ENCODE results near the gene COL15A1.

The COL15A1 gene

DNA sequence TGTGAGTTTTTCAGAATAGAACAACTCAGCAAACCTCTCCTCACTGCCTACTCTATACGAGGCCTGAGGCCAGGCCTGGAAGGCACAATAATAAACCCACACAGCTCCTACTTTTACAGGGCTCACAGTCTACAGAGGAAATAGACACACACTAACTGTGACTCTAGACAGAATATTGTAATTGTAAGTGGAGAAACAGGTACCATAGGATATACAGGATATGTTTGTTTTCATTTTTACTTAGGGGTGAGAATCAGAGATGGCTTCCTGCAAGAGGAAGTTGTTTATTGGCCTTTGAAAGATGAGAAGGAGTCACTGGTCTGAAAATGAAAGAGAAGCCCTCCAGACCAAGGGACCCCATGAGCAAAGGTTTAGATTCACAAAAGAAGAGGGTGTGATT lies 125.4 kb downstream of the COL15A1 start:
- TF ChIP-seq CTCF (conservative IDR thresholded peaks at IDR 0.05; ENCODE audit: low read depth, low read length) = no peak
- DNase-seq (ENCODE audit: low read depth) = no peak
- H3K4me3 ChIP-seq (ENCODE audit: low read length) = no peak overlapping the region

- DNase-seq (ENCODE audit: low read depth) = no peak
- no peak for TF ChIP-seq CTCF (conservative IDR thresholded peaks at IDR 0.05; ENCODE audit: low read depth, low read length)
- H3K4me3 ChIP-seq (ENCODE audit: low read length) = no peak overlapping the region
Measured at GRCh38 chr9:99069546-99069945, 125.8 kb downstream of the COL15A1 start.

GRCh38 chr9:99070681-99071080 lies 127.0 kb downstream of the COL15A1 start:
- H3K4me3 ChIP-seq (ENCODE audit: low read length) = no peak overlapping the region
- DNase-seq (ENCODE audit: low read depth) = no peak
- no peak for TF ChIP-seq CTCF (conservative IDR thresholded peaks at IDR 0.05; ENCODE audit: low read depth, low read length)

GRCh38 chr9:99071313-99072039 lies 127.8 kb downstream of the COL15A1 start:
- TF ChIP-seq CTCF (conservative IDR thresholded peaks at IDR 0.05; ENCODE audit: low read depth, low read length) = no peak
- H3K4me3 ChIP-seq (ENCODE audit: low read length) = no peak overlapping the region
- DNase-seq (ENCODE audit: low read depth) = no peak

DNA sequence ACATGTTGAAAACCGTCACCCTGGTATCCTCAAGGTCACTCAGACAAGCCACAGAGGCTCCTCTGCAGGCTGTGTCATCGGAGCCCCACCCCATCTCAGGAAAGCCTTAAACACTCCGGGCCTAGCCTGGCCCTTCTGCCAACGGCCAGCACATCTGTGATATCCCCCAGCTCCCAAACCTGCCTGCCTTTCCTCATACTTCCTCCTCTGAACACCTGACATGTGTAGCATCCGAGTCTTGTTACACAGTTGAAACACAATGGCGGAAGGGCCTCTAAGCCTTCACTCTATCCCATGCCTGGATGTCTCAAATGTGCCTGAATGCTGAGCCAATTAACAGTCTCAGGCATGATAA lies 128.3 kb downstream of the COL15A1 start:
- H3K4me3 ChIP-seq (ENCODE audit: low read length) = no peak overlapping the region
- DNase-seq (ENCODE audit: low read depth) = no peak
- TF ChIP-seq CTCF (conservative IDR thresholded peaks at IDR 0.05; ENCODE audit: low read depth, low read length) = no peak

DNA sequence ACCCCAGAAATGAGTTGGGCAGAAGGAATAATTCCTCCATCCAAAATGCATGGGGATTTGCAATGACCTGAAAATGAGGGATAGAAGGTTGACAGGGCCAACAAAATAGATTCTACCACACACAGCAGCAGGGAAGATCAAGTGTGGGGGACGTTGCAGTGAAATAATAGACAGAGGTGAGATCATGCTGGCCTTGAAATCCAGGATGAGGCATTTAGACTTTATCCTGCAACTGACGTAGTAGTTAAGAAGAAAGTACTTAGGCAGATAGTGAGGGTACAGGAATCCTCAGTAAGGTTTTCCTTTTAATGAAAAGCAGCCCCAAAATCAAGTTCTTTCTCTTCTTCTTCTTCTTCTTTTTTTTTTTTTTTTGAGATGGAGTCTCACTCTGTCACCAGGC lies 129.6 kb downstream of the COL15A1 start:
- no peak overlapping the region for H3K4me3 ChIP-seq (ENCODE audit: low read length)
- TF ChIP-seq CTCF (conservative IDR thresholded peaks at IDR 0.05; ENCODE audit: low read depth, low read length) = no peak
- DNase-seq (ENCODE audit: low read depth) = no peak

Data from retinal pigment epithelial cell (primary cell).